Esophagus squamous epithelium (tissue), 4 donors: Measurements from ENCODE around the gene SDHAF2.

Source experiments
- CTCF ChIP-seq, 6 experiments: fragments of 450-650 bp in 4 of 6; fragments of 200-600 bp in 2 of 6; sonication (generic) in 2 of 6; IDR thresholded peaks; one replicate each; pipeline ENCODE4 v1.5.1; 2016 to 2019; ENCODE audit warnings: antibody characterized with exemption in 6 of 6, mild to moderate bottlenecking in 4 of 6, moderate library complexity in 4 of 6
- POLR2A ChIP-seq, 4 donors: fragments of 450-650 bp; IDR thresholded peaks; one replicate each; pipeline ENCODE4 v1.6.1; 2017; ENCODE audit warnings: antibody characterized with exemption in 4 of 4, mild to moderate bottlenecking in 4 of 4, moderate library complexity in 3 of 4

DNA sequence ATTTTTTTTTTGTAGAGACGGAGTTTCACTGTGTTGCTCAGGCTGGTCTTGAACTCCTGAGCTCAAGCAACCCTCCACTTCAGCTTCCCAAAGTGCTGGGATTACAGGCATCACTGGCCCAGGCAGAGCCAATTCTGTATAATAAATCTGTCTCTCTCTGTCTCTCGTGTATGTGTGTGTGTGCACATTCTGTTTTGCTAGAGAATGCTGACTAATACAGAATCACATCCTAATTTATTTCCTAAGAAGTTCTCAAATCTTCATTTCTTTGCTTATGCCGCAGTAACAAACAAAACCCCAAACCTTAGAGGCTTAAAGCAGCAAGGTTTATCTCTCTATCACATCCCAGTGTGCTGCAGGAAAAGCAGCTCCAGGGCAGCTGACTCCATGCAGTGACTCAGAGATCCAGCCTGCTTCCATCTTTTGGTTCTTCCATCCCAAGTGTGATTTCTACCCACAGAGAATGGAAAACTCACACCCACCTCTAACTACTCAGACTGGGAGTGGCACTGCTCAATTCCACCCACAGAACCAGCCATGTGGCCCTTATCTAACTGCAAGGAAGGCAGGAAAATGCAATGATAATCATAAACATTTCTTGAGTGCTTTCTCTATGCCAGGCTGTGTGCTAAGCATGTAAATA is 43.6 kb downstream of the SDHAF2 start:
- TF ChIP-seq CTCF (IDR thresholded peaks at IDR 0.05), result no peak
- TF ChIP-seq POLR2A (IDR thresholded peaks at IDR 0.05), result no peak
